ENCODE data around the gene MAPK12. TPM values are rescaled to one million over a fixed set of nuclear protein-coding genes. Genes with fewer than 3 reads are reported as not detected.

MAPK12 gene
- total and polyA plus RNA-seq, 9 of the 15 experiments (the other 6 are each of a cell fraction or from before 2014, with no cell fraction given): 0.79 to 71.5 (median 32.8) TPM

- Histone ChIP-seq H3K36me3 (ENCODE audit: control insufficient read depth, insufficient read depth, low read length) (0 out of 3 replicates have a peak, but pooled peaks cover 3% of the 10 kb centered on the region), H4K20me1 (replicated peaks; ENCODE audit: control insufficient read depth, insufficient read depth, low read length) (no peaks in the 10 kb centered on the region), H3K9me3 (replicated peaks; ENCODE audit: control insufficient read depth, insufficient read depth, low read depth, low read length) (no peaks in the 10 kb centered on the region), H3K4me1 (replicated peaks in 1 of 2; ENCODE audit: control insufficient read depth in 2 of 2, insufficient read depth in 2 of 2, low read length in 2 of 2) (peaks cover 22 to 83% of the 10 kb centered on the region in 2 experiments; a peak in 4 of 5 replicates), H3K27ac (ENCODE audit: extremely low read depth, low read depth, low read length) (no peak overlapping the region), H3K4me2 (ENCODE audit: insufficient read depth, low read length) (no peak overlapping the region), H3K4me3 (no peak overlapping the region), H3K79me2 (ENCODE audit: control insufficient read depth, insufficient read depth, low read length) (peaks cover 10% of the 10 kb centered on the region), H3K9ac (ENCODE audit: insufficient read depth in 1 of 2, low read depth in 2 of 2, low read length in 2 of 2) (no peak overlapping the region), H3K27me3 (ENCODE audit: control insufficient read depth in 2 of 2, insufficient read depth in 2 of 2, low read length in 2 of 2) (no peaks in the 10 kb centered on the region), H2AFZ (ENCODE audit: low read depth, low read length) (no peak overlapping the region), H3K9me1 (ENCODE audit: control insufficient read depth, insufficient read depth, low read length) (no peaks in the 10 kb centered on the region)
- ChIA-PET CTCF (ENCODE audit: low intra/inter-chr PET ratio) (no interaction called here), POLR2A (interaction anchor here (1.5 kb wide), 1 partner anchor 14 kb away, joined by 4 read pairs; the partner anchor contains the start of gene HDAC10)
- BruUV-seq (replicated peaks): no TSS peak
- in situ Hi-C loops (cut with MboI): no loop called here
- DNase-seq (ENCODE audit: extremely low read depth in 1 of 4, low spot score in 3 of 4) (no peak), FAIRE-seq (no peak), ATAC-seq (no peak)
- WGBS (ENCODE audit: insufficient coverage, low coverage, missing lambda C conversion rate): 67% methylated on average over 9 of the region's 15 CpGs
- intact Hi-C loops (cut with micrococcal nuclease): no loop called here
- TF ChIP-seq E2F4 (CRISPR knock-in tag; IDR thresholded peaks at IDR 0.05; ENCODE audit: low read depth): no peak
Observed at GRCh38 chr22:50264946-50265669, 3.6 kb upstream of the MAPK12 start.

GRCh38 chr22:50264104-50264745 is 2.7 kb upstream of the MAPK12 start:
- BruUV-seq (replicated peaks): no TSS peak
- TF ChIP-seq L3MBTL2 (IDR thresholded peaks at IDR 0.05): no peak
- TF ChIP-seq SRSF7 (optimal IDR thresholded peaks at IDR 0.05; ENCODE audit: low read depth, low read length): no peak
- TF ChIP-seq HOXB6 (CRISPR knock-in tag; IDR thresholded peaks at IDR 0.05; ENCODE audit: borderline replicate concordance): no peak
- no peak for TF ChIP-seq KHSRP (IDR thresholded peaks at IDR 0.05)
- TF ChIP-seq NFIX (CRISPR knock-in tag; IDR thresholded peaks at IDR 0.05; ENCODE audit: low read depth): no peak
- TF ChIP-seq CBX3 (IDR thresholded peaks at IDR 0.05; ENCODE audit: borderline replicate concordance in 1 of 2, low read length in 2 of 2): no peak
- no peak for TF ChIP-seq OTX1 (CRISPR knock-in tag; IDR thresholded peaks at IDR 0.05)
- TF ChIP-seq RNF219 (CRISPR knock-in tag; IDR thresholded peaks at IDR 0.05): no peak
- no peak for TF ChIP-seq NONO (IDR thresholded peaks at IDR 0.05; ENCODE audit: low read depth in 2 of 2, low read length in 1 of 2)
- no peak for TF ChIP-seq ZSCAN32 (CRISPR knock-in tag; IDR thresholded peaks at IDR 0.05)
- no peak for TF ChIP-seq NR2F6 (CRISPR knock-in tag; IDR thresholded peaks at IDR 0.05)

More at GRCh38 chr22:50264104-50264745, 2.7 kb upstream of the MAPK12 start:
- Histone ChIP-seq H3K79me2 (ENCODE audit: control insufficient read depth, insufficient read depth, low read length) (peaks cover 18% of the 10 kb centered on the region), H3K4me1 (replicated peaks in 1 of 2; ENCODE audit: control insufficient read depth in 2 of 2, insufficient read depth in 2 of 2, low read length in 2 of 2) (peaks cover 18 to 83% of the 10 kb centered on the region in 2 experiments; a peak in 4 of 5 replicates), H4K20me1 (replicated peaks; ENCODE audit: control insufficient read depth, insufficient read depth, low read length) (no peaks in the 10 kb centered on the region), H3K9me1 (ENCODE audit: control insufficient read depth, insufficient read depth, low read length) (no peaks in the 10 kb centered on the region), H2AFZ (ENCODE audit: low read depth, low read length) (no peak overlapping the region), H3K9ac (ENCODE audit: insufficient read depth in 1 of 2, low read depth in 2 of 2, low read length in 2 of 2) (no peak overlapping the region), H3K4me3 (no peak overlapping the region), H3K36me3 (ENCODE audit: control insufficient read depth, insufficient read depth, low read length) (peaks cover 3% of the 10 kb centered on the region; the same call in 1 of the 3 replicates), H3K27ac (ENCODE audit: extremely low read depth, low read depth, low read length) (no peak overlapping the region), H3K4me2 (ENCODE audit: insufficient read depth, low read length) (no peak overlapping the region), H3K9me3 (replicated peaks; ENCODE audit: control insufficient read depth, insufficient read depth, low read depth, low read length) (no peaks in the 10 kb centered on the region), H3K27me3 (ENCODE audit: control insufficient read depth in 2 of 2, insufficient read depth in 2 of 2, low read length in 2 of 2) (no peaks in the 10 kb centered on the region)
- 85% methylated on average over 9 of the region's 15 CpGs for WGBS (ENCODE audit: insufficient coverage, low coverage, missing lambda C conversion rate)
- DNase-seq (ENCODE audit: extremely low read depth in 1 of 4, low spot score in 3 of 4) (no peak), FAIRE-seq (no peak), ATAC-seq (no peak)
- ChIA-PET CTCF (ENCODE audit: low intra/inter-chr PET ratio) (no interaction called here), POLR2A (interaction anchor here (1.5 to 1.9 kb wide), 2 partner anchors 11 to 13 kb away, joined by 4 to 11 read pairs; partner anchors contain the start of gene HDAC10)
- in situ Hi-C loops (cut with MboI): no loop called here
- intact Hi-C loops (cut with micrococcal nuclease): no loop called here
